K562 (cell line): ENCODE data around the gene PSD4. TPM values are rescaled to one million over a fixed set of nuclear protein-coding genes. Genes with fewer than 3 reads are reported as not detected.

Experiments used
- ELF1 ChIP-seq: fragments of 200-800 bp; sonication (Bioruptor generic); IDR thresholded peaks from 2 replicates; pipeline ENCODE4 v1.6.1; 2016; ENCODE audit warnings: missing genetic modification characterization, missing compliant biosample characterization
- GABPA ChIP-seq: fragments of 200-800 bp; sonication (Bioruptor generic); conservative IDR thresholded peaks from 2 replicates; pipeline ENCODE4 v1.6.1; 2016; ENCODE audit warnings: low read depth, missing genetic modification characterization, missing compliant biosample characterization
- GTF2F1 ChIP-seq: IDR thresholded peaks from 2 replicates; pipeline ENCODE4 v1.6.1; 2011; ENCODE audit warnings: low read depth, low read length, improper control_type of control experiment
- MYC ChIP-seq, 2 experiments: fragments of 250-450 bp in 1 of 2; sonication (Bioruptor Pico) in 1 of 2; IDR thresholded peaks; 2 replicates each; pipeline versions ENCODE4 v1.5.1 to v1.6.1; 2012 to 2021; ENCODE audit warnings: low read depth in 2 of 2, borderline replicate concordance in 1 of 2, improper control_type of control experiment in 1 of 2, low read length in 1 of 2, mild to moderate bottlenecking in 1 of 2, moderate library complexity in 1 of 2
- NBN ChIP-seq: fragments of 450-650 bp; IDR thresholded peaks from 2 replicates; pipeline ENCODE4 v1.6.1; 2016; ENCODE audit warnings: low read depth, mild to moderate bottlenecking
- SMAD1 ChIP-seq: fragments of 150-350 bp; IDR thresholded peaks from 2 replicates; pipeline ENCODE4 v1.6.1; 2014; ENCODE audit warnings: low read length, low read depth; ENCODE audit not compliant: partially characterized antibody
- SRF ChIP-seq, 2 experiments: fragments of 250-450, 450-650 bp in 1 of 2; sonication (Bioruptor Pico) in 1 of 2; sonication (generic) in 1 of 2; formaldehyde crosslinking; IDR thresholded peaks; 2 replicates each; pipeline versions ENCODE4 v1.5.0 to v1.5.1; 2020 to 2022; ENCODE audit warnings: mild to moderate bottlenecking in 1 of 2, missing genetic modification reagents in 1 of 2
- TAF1 ChIP-seq: IDR thresholded peaks from 2 replicates; pipeline ENCODE4 v1.6.1; 2011; ENCODE audit warnings: mild to moderate bottlenecking, low read length, moderate library complexity; ENCODE audit not compliant: insufficient read depth, control insufficient read depth, severe bottlenecking; ENCODE audit errors: extremely low read depth
- polyA plus RNA-seq, 8 experiments: library from polyadenylated mRNA; depleted of rRNA in 4 of 8; stranded (reverse) in 5 of 8; unstranded in 3 of 8; fragments of >200 nt; fragmentation: Nextera tagmentation in 2 of 8; fragmentation: Illumina TruSeq in 1 of 8; extraction: Ambion mirVana in 2 of 8; extraction: Trizol in 1 of 8; gene quantifications; 2 replicates each; pipeline versions ENCODE4 v1.2.1 to v1.2.3, GENCODE V29; 2011 to 2014; ENCODE audit warnings: inconsistent platforms in 1 of 8, missing spikeins in 1 of 8
- total RNA-seq, 7 experiments: library from RNA; depleted of rRNA in 6 of 7; stranded (reverse); fragments of >200 nt in 6 of 7; fragmentation: Illumina TruSeq in 2 of 7; extraction: Trizol in 2 of 7; gene quantifications; 2 replicates each; pipeline versions ENCODE4 v1.2.1 to v1.2.3, GENCODE V29; 2011 to 2021; ENCODE audit warnings: low replicate concordance in 1 of 7
- TF ChIP-seq, protein P1 (sequence below): fragments of 450-650 bp; IDR thresholded peaks from 2 replicates; pipeline ENCODE4 v1.6.1; 2016; ENCODE audit warnings: borderline replicate concordance
- TF ChIP-seq, protein P2 (sequence below): fragments of 450-650 bp; formaldehyde crosslinking; IDR thresholded peaks from 2 replicates; pipeline ENCODE4 v1.4.0; 2020; ENCODE audit warnings: mild to moderate bottlenecking, moderate library complexity
- TF ChIP-seq, protein P3 (sequence below): sonication (generic); formaldehyde crosslinking; IDR thresholded peaks from 2 replicates; pipeline ENCODE4 v1.9.0; 2022; ENCODE audit warnings: mild to moderate bottlenecking, missing genetic modification reagents
- TF ChIP-seq, protein P4 (sequence below): sonication (generic); formaldehyde crosslinking; IDR thresholded peaks from 2 replicates; pipeline ENCODE4 v1.8.0; 2022; ENCODE audit warnings: mild to moderate bottlenecking, missing genetic modification reagents, borderline replicate concordance
- TF ChIP-seq, protein P5 (sequence below): fragments of 450-650 bp; IDR thresholded peaks from 2 replicates; pipeline ENCODE4 v1.6.1; 2018; ENCODE audit not compliant: partially characterized antibody

Gene PSD4
- total and polyA plus RNA-seq, 9 of the 15 experiments (the other 6 are each of a cell fraction or from before 2014, with no cell fraction given) = 0.46 to 54.0 (median 20.8) TPM

DNA sequence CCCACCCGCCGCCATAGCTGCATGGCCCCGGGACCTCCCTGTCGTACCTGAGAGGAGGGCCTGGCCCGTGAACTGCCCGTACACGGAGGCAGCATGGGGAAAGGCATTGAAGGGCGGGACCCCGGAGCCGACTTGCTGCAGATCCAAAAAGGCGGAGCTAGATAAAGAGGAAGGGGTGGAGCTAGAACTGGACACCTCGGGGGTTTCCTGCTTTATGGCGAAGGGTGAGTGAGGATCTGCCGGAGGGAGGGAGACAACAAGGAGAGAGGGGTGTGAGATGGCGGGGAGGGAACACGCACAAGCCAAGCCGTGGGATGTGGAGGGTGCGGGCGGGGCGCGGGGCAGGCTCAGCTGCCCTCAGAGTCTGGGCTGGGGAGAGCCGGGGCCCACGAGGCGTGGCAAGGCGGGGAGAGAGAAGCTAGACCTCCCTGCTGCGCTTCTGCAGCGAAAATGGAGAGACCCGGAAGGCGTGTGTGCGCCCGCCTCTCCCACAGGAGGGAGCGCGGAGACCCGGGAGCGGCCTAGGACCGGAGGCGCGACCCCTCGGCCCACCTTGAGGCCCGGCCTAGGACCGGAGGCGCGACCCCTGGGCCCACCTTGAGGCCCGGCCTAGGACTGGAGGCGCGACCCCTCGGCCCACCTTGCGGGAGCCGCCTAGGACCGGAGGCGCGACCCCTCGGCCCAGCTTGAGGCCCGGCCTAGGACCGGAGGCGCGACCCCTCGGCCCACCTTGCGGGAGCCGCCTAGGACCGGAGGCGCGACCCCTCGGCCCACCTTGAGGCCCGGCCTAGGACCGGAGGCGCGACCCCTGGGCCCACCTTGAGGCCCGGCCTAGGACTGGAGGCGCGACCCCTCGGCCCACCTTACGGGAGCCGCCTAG is 61.8 kb downstream of the PSD4 start (continued):
- TF ChIP-seq, protein P1, sequence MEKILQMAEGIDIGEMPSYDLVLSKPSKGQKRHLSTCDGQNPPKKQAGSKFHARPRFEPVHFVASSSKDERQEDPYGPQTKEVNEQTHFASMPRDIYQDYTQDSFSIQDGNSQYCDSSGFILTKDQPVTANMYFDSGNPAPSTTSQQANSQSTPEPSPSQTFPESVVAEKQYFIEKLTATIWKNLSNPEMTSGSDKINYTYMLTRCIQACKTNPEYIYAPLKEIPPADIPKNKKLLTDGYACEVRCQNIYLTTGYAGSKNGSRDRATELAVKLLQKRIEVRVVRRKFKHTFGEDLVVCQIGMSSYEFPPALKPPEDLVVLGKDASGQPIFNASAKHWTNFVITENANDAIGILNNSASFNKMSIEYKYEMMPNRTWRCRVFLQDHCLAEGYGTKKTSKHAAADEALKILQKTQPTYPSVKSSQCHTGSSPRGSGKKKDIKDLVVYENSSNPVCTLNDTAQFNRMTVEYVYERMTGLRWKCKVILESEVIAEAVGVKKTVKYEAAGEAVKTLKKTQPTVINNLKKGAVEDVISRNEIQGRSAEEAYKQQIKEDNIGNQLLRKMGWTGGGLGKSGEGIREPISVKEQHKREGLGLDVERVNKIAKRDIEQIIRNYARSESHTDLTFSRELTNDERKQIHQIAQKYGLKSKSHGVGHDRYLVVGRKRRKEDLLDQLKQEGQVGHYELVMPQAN = peak; percentile 85
- TF ChIP-seq TAF1 (peak; percentile 61), ELF1 (tag) (peak; percentile 31; the same call in 1 of the 2 replicates), NBN (0 out of 2 replicates have a peak, but pooled peaks have one; percentile 53), MYC (IDR thresholded peaks at IDR 0.05; ENCODE audit: low read depth, low read length) (peak; percentile 46; the same call in 1 of the 2 replicates), MYC (CRISPR knock-in tag; IDR thresholded peaks at IDR 0.05; ENCODE audit: borderline replicate concordance, low read depth) (peak; percentile 52; the same call in 1 of the 2 replicates), GABPA (tag) (peak; percentile 63), GTF2F1 (peak; percentile 56; the same call in 1 of the 2 replicates), SMAD1 (peak; percentile 44), SRF (CRISPR knock-in tag; IDR thresholded peaks at IDR 0.05) (peak in 1 of 2 experiments; percentile 61; a peak in 2 of 4 replicates)
- TF ChIP-seq, protein P2, sequence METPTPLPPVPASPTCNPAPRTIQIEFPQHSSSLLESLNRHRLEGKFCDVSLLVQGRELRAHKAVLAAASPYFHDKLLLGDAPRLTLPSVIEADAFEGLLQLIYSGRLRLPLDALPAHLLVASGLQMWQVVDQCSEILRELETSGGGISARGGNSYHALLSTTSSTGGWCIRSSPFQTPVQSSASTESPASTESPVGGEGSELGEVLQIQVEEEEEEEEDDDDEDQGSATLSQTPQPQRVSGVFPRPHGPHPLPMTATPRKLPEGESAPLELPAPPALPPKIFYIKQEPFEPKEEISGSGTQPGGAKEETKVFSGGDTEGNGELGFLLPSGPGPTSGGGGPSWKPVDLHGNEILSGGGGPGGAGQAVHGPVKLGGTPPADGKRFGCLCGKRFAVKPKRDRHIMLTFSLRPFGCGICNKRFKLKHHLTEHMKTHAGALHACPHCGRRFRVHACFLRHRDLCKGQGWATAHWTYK = peak; percentile 57; the same call in 1 of the 2 replicates
- TF ChIP-seq, protein P3, sequence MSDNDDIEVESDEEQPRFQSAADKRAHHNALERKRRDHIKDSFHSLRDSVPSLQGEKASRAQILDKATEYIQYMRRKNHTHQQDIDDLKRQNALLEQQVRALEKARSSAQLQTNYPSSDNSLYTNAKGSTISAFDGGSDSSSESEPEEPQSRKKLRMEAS = peak; percentile 83
- TF ChIP-seq, protein P4, sequence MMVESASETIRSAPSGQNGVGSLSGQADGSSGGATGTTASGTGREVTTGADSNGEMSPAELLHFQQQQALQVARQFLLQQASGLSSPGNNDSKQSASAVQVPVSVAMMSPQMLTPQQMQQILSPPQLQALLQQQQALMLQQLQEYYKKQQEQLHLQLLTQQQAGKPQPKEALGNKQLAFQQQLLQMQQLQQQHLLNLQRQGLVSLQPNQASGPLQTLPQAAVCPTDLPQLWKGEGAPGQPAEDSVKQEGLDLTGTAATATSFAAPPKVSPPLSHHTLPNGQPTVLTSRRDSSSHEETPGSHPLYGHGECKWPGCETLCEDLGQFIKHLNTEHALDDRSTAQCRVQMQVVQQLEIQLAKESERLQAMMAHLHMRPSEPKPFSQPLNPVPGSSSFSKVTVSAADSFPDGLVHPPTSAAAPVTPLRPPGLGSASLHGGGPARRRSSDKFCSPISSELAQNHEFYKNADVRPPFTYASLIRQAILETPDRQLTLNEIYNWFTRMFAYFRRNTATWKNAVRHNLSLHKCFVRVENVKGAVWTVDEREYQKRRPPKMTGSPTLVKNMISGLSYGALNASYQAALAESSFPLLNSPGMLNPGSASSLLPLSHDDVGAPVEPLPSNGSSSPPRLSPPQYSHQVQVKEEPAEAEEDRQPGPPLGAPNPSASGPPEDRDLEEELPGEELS (CRISPR knock-in tag) = 0 out of 2 replicates have a peak, but pooled peaks have one; percentile 56
- TF ChIP-seq, protein P5, sequence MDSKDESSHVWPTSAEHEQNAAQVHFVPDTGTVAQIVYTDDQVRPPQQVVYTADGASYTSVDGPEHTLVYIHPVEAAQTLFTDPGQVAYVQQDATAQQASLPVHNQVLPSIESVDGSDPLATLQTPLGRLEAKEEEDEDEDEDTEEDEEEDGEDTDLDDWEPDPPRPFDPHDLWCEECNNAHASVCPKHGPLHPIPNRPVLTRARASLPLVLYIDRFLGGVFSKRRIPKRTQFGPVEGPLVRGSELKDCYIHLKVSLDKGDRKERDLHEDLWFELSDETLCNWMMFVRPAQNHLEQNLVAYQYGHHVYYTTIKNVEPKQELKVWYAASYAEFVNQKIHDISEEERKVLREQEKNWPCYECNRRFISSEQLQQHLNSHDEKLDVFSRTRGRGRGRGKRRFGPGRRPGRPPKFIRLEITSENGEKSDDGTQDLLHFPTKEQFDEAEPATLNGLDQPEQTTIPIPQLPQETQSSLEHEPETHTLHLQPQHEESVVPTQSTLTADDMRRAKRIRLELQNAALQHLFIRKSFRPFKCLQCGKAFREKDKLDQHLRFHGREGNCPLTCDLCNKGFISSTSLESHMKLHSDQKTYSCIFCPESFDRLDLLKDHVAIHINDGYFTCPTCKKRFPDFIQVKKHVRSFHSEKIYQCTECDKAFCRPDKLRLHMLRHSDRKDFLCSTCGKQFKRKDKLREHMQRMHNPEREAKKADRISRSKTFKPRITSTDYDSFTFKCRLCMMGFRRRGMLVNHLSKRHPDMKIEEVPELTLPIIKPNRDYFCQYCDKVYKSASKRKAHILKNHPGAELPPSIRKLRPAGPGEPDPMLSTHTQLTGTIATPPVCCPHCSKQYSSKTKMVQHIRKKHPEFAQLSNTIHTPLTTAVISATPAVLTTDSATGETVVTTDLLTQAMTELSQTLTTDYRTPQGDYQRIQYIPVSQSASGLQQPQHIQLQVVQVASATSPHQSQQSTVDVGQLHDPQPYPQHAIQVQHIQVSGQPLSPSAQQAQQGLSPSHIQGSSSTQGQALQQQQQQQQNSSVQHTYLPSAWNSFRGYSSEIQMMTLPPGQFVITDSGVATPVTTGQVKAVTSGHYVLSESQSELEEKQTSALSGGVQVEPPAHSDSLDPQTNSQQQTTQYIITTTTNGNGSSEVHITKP = peak; percentile 90
